GM19099 (cell line): ENCODE results near the gene PSMD6.

Source experiments
- POLR2A ChIP-seq: IDR thresholded peaks from 3 replicates; pipeline ENCODE4 v1.6.1; 2011; ENCODE audit warnings: low read depth; ENCODE audit not compliant: insufficient read length; ENCODE audit errors: extremely low read depth

Gene PSMD6

DNA sequence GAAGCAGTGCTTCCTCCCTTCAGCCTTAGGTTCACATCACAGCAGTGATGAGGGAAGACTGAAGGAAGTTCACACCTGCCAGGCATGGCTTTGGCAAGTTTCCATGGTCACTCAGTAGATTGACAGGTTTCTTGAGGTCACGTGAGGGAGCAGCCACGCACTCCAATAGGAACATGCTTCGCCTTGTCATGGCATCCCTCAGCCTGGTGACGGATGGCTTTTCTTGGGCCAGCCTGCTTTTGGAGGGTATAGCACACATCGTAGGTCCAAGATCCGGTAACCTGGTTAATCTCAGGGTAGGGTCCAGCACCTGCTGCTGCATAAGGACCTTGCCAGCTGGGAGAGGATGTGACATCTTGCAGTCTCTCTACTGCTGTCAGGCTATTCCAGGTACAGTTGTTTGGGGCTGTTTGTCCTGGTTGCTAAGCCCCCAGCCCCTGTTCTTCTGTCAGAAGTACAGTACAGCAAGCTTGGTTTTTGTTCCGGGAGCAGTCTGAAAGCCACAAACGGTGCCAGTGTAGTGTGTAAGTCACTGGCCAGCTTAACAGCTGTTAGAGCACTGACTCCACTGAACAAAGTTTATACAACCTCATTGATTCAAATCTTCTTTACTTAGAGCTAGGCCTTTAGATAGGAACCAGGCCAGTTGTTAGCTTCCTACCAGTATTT, 42.3 kb downstream of the PSMD6 start:
- TF ChIP-seq POLR2A: no peak

DNA sequence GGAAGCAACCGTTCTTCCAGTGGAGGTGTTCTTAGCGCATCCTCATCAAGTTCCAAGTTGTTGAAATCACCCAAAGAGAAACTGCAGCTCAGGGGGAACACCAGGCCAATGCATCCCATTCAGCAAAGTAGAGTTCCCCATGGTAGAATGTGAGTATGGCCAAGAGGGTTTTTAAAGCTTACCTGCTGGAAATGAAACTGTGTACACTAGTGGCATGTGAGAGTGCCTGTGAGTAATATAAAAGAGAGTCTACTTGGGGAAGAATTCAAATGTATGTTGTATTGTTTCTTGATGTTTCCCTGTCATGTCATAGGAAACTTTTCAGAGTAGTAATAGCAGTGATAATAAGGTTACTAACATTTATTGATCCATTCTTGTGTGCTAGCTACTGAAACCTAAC, 43.3 kb downstream of the PSMD6 start:
- no peak for TF ChIP-seq POLR2A

GRCh38 chr3:63979093-63979885, 44.0 kb downstream of the PSMD6 start:
- no peak for TF ChIP-seq POLR2A

DNA sequence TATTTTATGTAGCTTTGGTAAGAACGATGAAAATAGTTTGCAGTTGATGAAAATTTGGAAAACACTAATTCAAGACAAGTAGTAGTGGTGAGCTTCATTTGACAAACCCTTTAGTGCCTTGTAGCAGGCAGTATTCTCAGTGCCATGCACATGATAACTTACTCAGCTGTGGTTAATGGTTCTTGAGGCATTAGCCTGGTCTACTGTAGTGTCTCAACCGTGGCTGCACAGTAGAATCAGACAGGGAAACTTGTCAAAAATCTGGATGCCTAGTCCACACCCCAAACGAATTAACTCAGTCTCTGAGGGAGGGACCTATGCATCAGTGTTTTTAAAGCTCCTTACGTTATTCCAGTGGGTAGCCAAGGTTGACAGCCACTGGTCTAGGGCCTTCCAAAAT, 45.4 kb downstream of the PSMD6 start:
- no peak for TF ChIP-seq POLR2A

DNA sequence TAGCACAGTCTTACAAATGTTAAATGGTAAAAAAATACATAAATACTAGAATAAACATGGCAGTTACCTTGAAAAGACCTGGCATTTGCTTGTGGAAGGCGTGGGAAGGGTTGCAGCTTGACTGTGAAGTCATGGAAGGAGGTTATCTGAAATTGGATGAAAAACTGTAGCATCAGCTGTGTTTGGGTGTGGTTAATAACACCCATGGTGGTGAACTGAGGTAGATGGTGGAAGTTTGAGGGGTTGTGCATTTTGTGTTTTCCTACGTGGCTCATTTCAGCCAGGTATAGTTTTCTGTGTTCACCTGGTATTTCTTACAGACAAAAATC, 46.5 kb downstream of the PSMD6 start:
- TF ChIP-seq POLR2A: no peak

DNA sequence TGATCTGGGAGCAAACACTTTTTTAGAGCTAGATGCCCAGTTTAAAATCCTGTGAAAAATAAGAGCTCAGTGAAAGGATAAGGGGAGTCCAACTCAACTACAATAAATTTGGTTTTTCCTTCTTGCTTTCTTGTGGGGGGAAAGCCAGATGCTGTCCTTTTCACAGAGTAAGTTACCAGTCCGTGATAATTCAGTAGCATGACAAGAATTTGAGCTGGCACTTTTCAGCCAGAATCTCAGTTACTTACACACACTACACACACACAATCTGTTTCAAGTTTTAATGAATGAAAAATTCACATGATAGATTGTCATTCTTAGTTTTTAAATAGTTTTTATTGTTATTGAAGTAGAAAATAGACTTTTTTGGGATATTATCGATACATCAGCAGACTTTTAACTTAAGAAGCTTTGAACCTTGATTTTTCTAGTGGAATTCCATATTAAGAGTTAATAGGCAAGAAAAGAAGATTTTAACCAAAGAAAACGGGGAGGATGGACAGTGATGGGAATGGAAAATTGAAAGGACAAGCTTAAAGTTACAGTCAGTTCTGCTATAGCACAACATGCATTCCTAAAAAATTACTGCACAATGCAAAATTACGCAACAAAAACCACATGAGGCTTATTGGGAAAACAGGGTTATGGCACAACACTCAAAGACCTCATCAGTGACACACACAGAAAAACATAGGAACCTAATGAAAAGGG, 47.0 kb downstream of the PSMD6 start:
- no peak for TF ChIP-seq POLR2A

- no peak for TF ChIP-seq POLR2A
These were observed 47.6 kb downstream of the PSMD6 start for GRCh38 chr3:63975723-63976122.

DNA sequence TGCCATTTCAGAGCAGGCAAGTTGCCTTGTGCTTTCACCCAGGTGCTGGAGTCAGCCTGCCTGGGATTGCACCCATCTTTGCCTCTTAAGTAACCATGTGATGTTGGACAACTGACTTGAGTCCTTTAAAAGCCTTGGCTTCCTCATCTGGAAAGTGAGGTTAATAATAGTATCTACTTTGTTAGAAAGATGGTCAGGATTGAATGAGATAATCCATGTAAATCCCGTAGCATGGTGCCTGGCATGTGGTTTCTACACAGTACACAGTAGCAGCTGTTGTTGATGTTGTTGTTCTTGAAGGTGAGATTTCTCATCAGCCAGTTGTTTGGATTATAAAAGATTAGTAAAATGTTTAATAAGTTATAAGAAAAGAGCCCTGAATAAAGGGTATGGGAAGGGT, 48.8 kb downstream of the PSMD6 start:
- TF ChIP-seq POLR2A: no peak

- TF ChIP-seq POLR2A: no peak
These were observed 49.9 kb downstream of the PSMD6 start for GRCh38 chr3:63973406-63973805.

DNA sequence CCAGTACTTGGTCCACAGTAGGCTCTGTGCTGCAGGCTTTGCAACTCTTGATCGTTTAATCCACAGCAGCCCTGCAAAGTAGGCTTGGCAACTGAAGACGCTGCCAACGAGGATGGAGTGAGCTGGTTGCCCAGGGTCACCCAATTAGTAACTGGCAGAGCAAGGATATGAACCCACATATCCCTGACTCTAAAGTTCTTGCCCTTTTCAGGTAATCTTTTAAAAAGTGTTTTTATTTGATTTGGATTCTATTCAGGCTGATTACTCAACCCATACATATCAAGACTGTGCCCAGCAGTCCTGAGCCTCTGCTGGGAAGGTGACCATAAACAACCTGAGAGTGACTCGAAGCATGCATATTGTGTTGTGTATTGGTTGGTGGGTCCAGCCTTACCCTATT, 50.3 kb downstream of the PSMD6 start:
- no peak for TF ChIP-seq POLR2A

DNA sequence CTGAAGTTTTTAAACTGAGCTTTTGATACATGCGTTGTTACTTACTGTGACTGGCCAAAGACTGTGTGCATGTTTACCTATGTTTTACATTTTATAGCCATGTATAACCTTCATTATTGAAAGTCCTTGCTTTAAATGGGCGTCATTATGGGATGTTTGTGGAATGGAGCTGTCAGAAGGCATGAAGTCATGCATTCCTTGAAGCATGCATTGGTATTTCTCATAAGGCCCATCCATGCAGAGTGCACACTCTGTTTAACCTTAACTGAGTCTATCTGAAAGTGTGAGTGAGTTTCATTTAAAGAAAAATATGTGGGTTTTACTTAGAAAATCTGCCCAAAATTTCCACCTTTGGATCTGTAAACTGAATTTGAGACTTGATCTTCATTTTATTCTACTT, 51.1 kb downstream of the PSMD6 start:
- no peak for TF ChIP-seq POLR2A

DNA sequence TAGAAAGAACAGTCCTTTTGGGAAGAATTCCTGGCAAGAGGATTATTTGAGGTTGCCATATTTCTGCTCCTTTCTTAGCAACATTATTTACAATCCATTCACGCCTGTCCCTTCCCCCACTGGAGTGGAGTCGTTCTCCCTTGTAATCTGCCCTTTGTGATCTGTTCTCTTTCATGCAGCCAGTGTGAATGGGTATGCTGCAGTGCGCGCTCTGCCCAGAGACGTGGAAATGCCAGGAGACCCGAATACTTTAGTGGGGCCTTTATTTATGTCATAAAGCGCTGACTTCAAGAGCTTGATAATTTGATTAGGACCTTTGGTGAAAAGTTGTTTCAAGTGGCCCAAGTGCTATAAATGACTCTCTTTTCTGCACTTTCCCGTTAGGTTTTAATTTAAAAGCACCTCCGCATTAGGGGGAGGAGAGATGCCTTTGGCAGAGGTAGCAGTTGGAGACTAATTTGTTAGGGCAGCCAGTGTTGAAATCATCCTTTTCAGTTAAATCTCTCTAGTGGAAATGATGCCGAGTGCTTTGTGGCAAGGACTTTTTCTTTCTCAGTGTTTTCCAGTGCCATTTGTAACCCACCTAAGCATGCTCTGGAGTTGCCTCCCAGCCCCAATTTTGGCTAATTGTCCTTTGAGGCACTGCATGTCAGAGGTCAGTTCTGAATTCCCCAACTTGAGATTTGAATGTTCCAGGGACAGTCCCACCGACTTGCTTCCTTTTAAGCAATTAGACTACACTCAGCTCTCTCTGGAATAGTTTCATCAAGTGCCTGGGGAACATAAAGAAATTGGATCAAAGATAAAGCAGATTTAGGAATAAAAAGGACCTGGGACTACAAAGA, 52.4 kb downstream of the PSMD6 start:
- TF ChIP-seq POLR2A: no peak

DNA sequence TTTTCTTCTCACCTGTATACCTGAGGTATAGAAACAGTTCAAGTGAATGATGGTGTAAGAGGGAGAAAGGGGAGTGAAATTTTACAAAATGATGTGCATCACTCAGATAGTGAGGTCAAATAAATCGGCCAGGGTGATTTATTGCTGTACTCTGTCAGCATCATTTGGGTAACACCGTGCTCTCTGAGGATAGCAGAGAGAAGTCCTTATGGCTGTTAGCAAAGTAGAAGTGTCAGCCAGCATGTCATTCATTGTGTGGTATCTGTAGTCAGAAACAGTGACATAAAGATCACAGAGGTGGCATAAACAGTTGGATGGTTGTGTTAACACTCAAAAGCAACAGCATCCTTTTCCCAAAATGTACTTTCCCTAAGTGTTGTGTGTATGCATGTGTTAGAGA, 53.4 kb downstream of the PSMD6 start:
- no peak for TF ChIP-seq POLR2A

- no peak for TF ChIP-seq POLR2A
These were observed 54.5 kb downstream of the PSMD6 start for GRCh38 chr3:63968612-63969350.
